GM12878 (cell line): ENCODE measurements around the gene CLPX.
A peak's percentile ranks its signal among the peaks of the same experiment; 100 is the strongest.

Source experiments
- EZH2 ChIP-seq: IDR thresholded peaks from 2 replicates; pipeline ENCODE4 v1.6.1; 2012; ENCODE audit warnings: low read depth, mild to moderate bottlenecking, control low read depth, inconsistent platforms, low read length, borderline replicate concordance; ENCODE audit not compliant: control insufficient read depth
- FOXK2 ChIP-seq: fragments of 450-650 bp; IDR thresholded peaks from 2 replicates; pipeline ENCODE4 v1.6.1; 2017; ENCODE audit warnings: mild to moderate bottlenecking, moderate library complexity
- POLR2A ChIP-seq: IDR thresholded peaks from 2 replicates; pipeline ENCODE4 v1.6.1; 2011; ENCODE audit warnings: low read depth, mild to moderate bottlenecking, low read length
- POLR2AphosphoS5 ChIP-seq: IDR thresholded peaks from 2 replicates; pipeline ENCODE4 v1.6.1; 2011; ENCODE audit warnings: mild to moderate bottlenecking, low read length, inconsistent platforms
- SIN3A ChIP-seq: IDR thresholded peaks from 2 replicates; pipeline ENCODE4 v1.6.1; 2012; ENCODE audit warnings: low read depth, low read length, improper control_type of control experiment
- TAF1 ChIP-seq: IDR thresholded peaks from 2 replicates; pipeline ENCODE4 v1.6.1; 2011; ENCODE audit warnings: mild to moderate bottlenecking, low read depth, low read length, borderline replicate concordance
- TF ChIP-seq, protein P1 (sequence below), 3 experiments: IDR thresholded peaks in 2 of 3; conservative IDR thresholded peaks in 1 of 3; 2 replicates each; pipeline ENCODE4 v1.5.1; 2011; ENCODE audit warnings: low read depth in 3 of 3, low read length in 3 of 3, mild to moderate bottlenecking in 3 of 3, control low read depth in 2 of 3, moderate library complexity in 2 of 3, inconsistent platforms in 1 of 3, mixed read lengths in 1 of 3; ENCODE audit not compliant: control insufficient read depth in 2 of 3, insufficient read depth in 1 of 3; ENCODE audit errors: extremely low read depth in 1 of 3
- TF ChIP-seq, protein P2 (sequence below): IDR thresholded peaks from 2 replicates; pipeline ENCODE4 v1.6.1; 2012; ENCODE audit warnings: mild to moderate bottlenecking, low read depth, low read length

DNA sequence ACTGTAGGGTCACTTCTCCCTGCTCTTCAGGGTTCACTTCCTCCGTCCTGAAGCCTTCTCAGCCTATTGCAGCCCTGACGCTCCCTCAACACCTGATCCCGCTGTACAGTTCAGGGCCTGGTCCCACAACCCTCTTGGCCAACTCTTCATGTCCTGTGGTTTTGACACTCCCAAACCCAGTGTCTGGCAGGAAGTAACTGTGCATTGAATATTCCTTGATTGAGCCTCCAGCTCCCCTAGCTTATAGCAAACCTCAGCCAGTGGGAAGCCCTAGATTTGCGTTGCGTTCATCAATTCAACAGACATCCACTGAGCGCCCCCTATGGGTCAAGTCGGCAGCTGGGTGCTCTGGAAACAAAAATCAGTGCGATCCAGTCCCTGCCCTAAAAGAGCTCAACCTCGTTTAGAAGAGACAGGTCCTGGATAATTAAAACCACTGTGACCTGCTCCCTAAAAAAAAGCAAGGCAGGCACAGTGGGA is 83.7 kb downstream of the CLPX start:
- no peak for TF ChIP-seq POLR2A
- TF ChIP-seq, protein P1, sequence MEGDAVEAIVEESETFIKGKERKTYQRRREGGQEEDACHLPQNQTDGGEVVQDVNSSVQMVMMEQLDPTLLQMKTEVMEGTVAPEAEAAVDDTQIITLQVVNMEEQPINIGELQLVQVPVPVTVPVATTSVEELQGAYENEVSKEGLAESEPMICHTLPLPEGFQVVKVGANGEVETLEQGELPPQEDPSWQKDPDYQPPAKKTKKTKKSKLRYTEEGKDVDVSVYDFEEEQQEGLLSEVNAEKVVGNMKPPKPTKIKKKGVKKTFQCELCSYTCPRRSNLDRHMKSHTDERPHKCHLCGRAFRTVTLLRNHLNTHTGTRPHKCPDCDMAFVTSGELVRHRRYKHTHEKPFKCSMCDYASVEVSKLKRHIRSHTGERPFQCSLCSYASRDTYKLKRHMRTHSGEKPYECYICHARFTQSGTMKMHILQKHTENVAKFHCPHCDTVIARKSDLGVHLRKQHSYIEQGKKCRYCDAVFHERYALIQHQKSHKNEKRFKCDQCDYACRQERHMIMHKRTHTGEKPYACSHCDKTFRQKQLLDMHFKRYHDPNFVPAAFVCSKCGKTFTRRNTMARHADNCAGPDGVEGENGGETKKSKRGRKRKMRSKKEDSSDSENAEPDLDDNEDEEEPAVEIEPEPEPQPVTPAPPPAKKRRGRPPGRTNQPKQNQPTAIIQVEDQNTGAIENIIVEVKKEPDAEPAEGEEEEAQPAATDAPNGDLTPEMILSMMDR (IDR thresholded peaks at IDR 0.05 in 2 of 3, conservative IDR thresholded peaks at IDR 0.05 in 1 of 3; ENCODE audit: control insufficient read depth in 2 of 3, extremely low read depth in 1 of 3, insufficient read depth in 1 of 3, low read depth in 3 of 3, low read length in 3 of 3): peak; percentile 55 to 76 (median 72)
- TF ChIP-seq, protein P2, sequence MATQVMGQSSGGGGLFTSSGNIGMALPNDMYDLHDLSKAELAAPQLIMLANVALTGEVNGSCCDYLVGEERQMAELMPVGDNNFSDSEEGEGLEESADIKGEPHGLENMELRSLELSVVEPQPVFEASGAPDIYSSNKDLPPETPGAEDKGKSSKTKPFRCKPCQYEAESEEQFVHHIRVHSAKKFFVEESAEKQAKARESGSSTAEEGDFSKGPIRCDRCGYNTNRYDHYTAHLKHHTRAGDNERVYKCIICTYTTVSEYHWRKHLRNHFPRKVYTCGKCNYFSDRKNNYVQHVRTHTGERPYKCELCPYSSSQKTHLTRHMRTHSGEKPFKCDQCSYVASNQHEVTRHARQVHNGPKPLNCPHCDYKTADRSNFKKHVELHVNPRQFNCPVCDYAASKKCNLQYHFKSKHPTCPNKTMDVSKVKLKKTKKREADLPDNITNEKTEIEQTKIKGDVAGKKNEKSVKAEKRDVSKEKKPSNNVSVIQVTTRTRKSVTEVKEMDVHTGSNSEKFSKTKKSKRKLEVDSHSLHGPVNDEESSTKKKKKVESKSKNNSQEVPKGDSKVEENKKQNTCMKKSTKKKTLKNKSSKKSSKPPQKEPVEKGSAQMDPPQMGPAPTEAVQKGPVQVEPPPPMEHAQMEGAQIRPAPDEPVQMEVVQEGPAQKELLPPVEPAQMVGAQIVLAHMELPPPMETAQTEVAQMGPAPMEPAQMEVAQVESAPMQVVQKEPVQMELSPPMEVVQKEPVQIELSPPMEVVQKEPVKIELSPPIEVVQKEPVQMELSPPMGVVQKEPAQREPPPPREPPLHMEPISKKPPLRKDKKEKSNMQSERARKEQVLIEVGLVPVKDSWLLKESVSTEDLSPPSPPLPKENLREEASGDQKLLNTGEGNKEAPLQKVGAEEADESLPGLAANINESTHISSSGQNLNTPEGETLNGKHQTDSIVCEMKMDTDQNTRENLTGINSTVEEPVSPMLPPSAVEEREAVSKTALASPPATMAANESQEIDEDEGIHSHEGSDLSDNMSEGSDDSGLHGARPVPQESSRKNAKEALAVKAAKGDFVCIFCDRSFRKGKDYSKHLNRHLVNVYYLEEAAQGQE: no peak
- no peak for TF ChIP-seq TAF1
- TF ChIP-seq EZH2: no peak
- no peak for TF ChIP-seq POLR2AphosphoS5
- TF ChIP-seq FOXK2: no peak
- TF ChIP-seq SIN3A: no peak
